Vagina (tissue), 2 donors: ENCODE results near the gene CPT1B. TPM values are rescaled to one million over a fixed set of nuclear protein-coding genes. Genes with fewer than 3 reads are reported as not detected.

Experiments
- DNase-seq, 2 donors: peaks; one replicate each; pipeline ENCODE4 v3.0.0-alpha.2; 2017; ENCODE audit errors: extremely low spot score in 2 of 2
- H3K27ac ChIP-seq: fragments of 200-600 bp; sonication (generic); one replicate; pipeline ENCODE4 v1.5.1; 2019
- H3K27me3 ChIP-seq: fragments of 200-600 bp; sonication (generic); one replicate; pipeline ENCODE4 v1.5.1; 2019
- H3K36me3 ChIP-seq, 2 donors: fragments of 200-600 bp; sonication (generic); one replicate each; pipeline ENCODE4 v1.5.1; 2017 to 2019
- H3K4me1 ChIP-seq: fragments of 200-600 bp; sonication (generic); one replicate; pipeline ENCODE4 v1.5.1; 2019
- H3K4me3 ChIP-seq, 2 donors: fragments of 200-600 bp; sonication (generic); 1 replicate in 1 of 2; 2 replicates in 1 of 2; pipeline ENCODE4 v1.5.1; 2016 to 2019
- H3K9me3 ChIP-seq: fragments of 200-600 bp; sonication (generic); one replicate; pipeline ENCODE4 v1.5.1; 2019
- CTCF ChIP-seq, 3 experiments: fragments of 450-650 bp in 2 of 3; fragments of 200-600 bp in 1 of 3; sonication (generic) in 1 of 3; IDR thresholded peaks; one replicate each; pipeline ENCODE4 v1.5.1; 2017 to 2019; ENCODE audit warnings: antibody characterized with exemption in 3 of 3, mild to moderate bottlenecking in 2 of 3, moderate library complexity in 2 of 3
- POLR2A ChIP-seq, 2 donors: fragments of 450-650 bp; IDR thresholded peaks; one replicate each; pipeline ENCODE4 v1.6.1; 2017; ENCODE audit warnings: antibody characterized with exemption in 2 of 2, mild to moderate bottlenecking in 2 of 2, moderate library complexity in 2 of 2
- POLR2AphosphoS5 ChIP-seq, 2 donors: sonication (generic); formaldehyde crosslinking; IDR thresholded peaks; one replicate each; pipeline ENCODE4 v1.9.0; 2017; ENCODE audit warnings: antibody characterized with exemption in 2 of 2, mild to moderate bottlenecking in 2 of 2, low read depth in 1 of 2; ENCODE audit not compliant: insufficient read depth in 1 of 2
- intact Hi-C: fragments of 100-400 bp; cut with DNase I; formaldehyde crosslinking; loops from one replicate; pipeline ENCODE4 v1.15.1; 2023
- total RNA-seq: library from RNA; depleted of rRNA; stranded (reverse); fragments of >200 nt; gene quantifications from one replicate; pipeline ENCODE4 v1.2.3, GENCODE V29; 2016

The CPT1B gene
- total RNA-seq, 1 donor from 2014 or later, result 29.2 TPM

GRCh38 chr22:50547263-50547985 is 30.8 kb downstream of the CPT1B start:
- no peaks in the 10 kb centered on the region for H3K9me3 ChIP-seq
- no peak for DNase-seq
- intact Hi-C loops, result no loop called here
- no peak overlapping the region for H3K4me3 ChIP-seq
- H3K4me1 ChIP-seq, result peaks cover 22% of the 10 kb centered on the region
- TF ChIP-seq CTCF (IDR thresholded peaks at IDR 0.05), result no peak
- TF ChIP-seq POLR2A (IDR thresholded peaks at IDR 0.05), result no peak
- TF ChIP-seq POLR2AphosphoS5 (IDR thresholded peaks at IDR 0.05; ENCODE audit: insufficient read depth in 1 of 2, low read depth in 1 of 2), result no peak
- no peaks in the 10 kb centered on the region for H3K36me3 ChIP-seq
- no peak overlapping the region for H3K27ac ChIP-seq
- H3K27me3 ChIP-seq, result peaks cover 7% of the 10 kb centered on the region

GRCh38 chr22:50546326-50547262 is 31.6 kb downstream of the CPT1B start:
- DNase-seq, result no peak
- intact Hi-C loops, result no loop called here
- H3K36me3 ChIP-seq, result no peaks in the 10 kb centered on the region
- H3K27me3 ChIP-seq, result peaks cover 7% of the 10 kb centered on the region
- H3K9me3 ChIP-seq, result no peaks in the 10 kb centered on the region
- peaks cover 27% of the 10 kb centered on the region for H3K4me1 ChIP-seq
- H3K4me3 ChIP-seq, result no peak overlapping the region
- TF ChIP-seq POLR2A (IDR thresholded peaks at IDR 0.05) (no peak), CTCF (IDR thresholded peaks at IDR 0.05) (no peak), POLR2AphosphoS5 (IDR thresholded peaks at IDR 0.05; ENCODE audit: insufficient read depth in 1 of 2, low read depth in 1 of 2) (no peak)
- no peak overlapping the region for H3K27ac ChIP-seq

GRCh38 chr22:50545522-50546325 is 32.5 kb downstream of the CPT1B start, which contains the start of gene KLHDC7B:
Gene KLHDC7B (plus strand): TSS chr22:50545899. CDS start chr22:50546244, 345 bp downstream.
- Histone ChIP-seq H3K36me3 (no peaks in the 10 kb centered on the region), H3K27ac (peak within 1 kb of the TSS; percentile 72), H3K9me3 (no peaks in the 10 kb centered on the region), H3K4me3 (no peak within 1 kb of the TSS), H3K27me3 (peaks cover 7% of the 10 kb centered on the region), H3K4me1 (peaks cover 36% of the 10 kb centered on the region)
- intact Hi-C loops, result no loop called here
- no peak for DNase-seq
- TF ChIP-seq POLR2AphosphoS5 (IDR thresholded peaks at IDR 0.05; ENCODE audit: insufficient read depth in 1 of 2, low read depth in 1 of 2) (no peak), POLR2A (IDR thresholded peaks at IDR 0.05) (no peak), CTCF (IDR thresholded peaks at IDR 0.05) (no peak)

- Histone ChIP-seq H3K4me3 (peak overlapping the region; percentile 1 to 27), H3K27ac (peak overlapping the region; percentile 72), H3K36me3 (no peaks in the 10 kb centered on the region), H3K27me3 (peaks cover 7% of the 10 kb centered on the region), H3K9me3 (no peaks in the 10 kb centered on the region), H3K4me1 (peaks cover 42% of the 10 kb centered on the region)
- intact Hi-C loops, result loop anchor here (5.0 kb wide), 1 partner anchor 38 kb away; the partner anchor contains the start of gene CHKB
- TF ChIP-seq POLR2AphosphoS5 (IDR thresholded peaks at IDR 0.05; ENCODE audit: insufficient read depth in 1 of 2, low read depth in 1 of 2) (no peak), CTCF (IDR thresholded peaks at IDR 0.05) (no peak), POLR2A (IDR thresholded peaks at IDR 0.05) (no peak)
- no peak for DNase-seq
These were observed 33.4 kb downstream of the CPT1B start for GRCh38 chr22:50544746-50545253.
